ENCODE results near the gene DVL2.

DVL2 gene

DNA sequence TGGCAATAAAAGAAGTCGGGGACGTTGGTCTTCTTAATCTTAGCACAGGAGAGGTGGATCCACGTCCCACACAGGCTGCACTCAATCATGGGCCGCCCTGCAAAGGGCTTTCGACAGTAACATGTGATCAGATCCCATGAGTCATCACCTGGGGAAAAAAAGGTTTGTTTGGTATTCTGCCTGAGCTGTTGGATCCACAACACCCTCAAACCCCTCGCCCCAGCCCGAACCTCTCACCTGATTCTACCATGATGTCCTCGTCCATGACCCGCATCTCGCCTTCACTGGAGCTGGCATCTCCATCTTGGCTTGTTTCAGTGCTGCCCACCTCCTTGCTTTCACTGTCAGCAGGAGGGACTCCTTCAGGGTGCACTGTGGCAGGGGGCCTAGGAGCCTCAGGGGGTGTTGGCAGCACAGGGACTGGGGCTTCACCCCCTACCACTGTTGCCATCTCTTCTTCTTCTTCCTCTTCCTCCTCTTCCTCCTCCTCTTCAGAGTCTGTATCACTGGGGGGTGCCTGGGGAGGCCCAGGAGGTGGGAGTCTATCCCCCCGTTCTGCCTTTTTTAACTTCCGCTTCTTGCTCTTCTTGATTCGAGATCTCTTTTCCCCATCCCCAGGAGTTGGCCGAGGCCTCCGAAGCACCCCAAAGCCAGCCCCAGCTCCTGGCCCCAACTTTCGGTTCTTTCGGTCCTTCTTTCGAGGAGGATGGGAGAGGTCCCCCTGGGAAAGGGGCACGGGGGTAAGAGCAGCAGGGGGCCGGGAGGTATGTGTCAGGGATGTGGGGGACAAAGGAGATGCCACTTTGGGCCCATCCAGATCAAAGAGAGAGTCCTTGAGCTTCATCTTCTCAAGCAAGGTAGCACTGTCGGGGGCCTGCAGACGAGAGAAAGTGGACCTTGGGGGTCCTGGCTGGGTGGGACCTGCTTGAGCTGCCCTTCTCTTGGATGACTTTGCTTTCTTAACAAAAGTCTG is 1.7 kb upstream of the DVL2 start:
- Histone ChIP-seq H3K79me2 (ENCODE audit: insufficient read depth, low read length) (peaks cover 30% of the 10 kb centered on the region), H3K4me2 (ENCODE audit: low read length) (peak overlapping the region; percentile 75; the same call in 1 of the 2 replicates), H3K4me1 (ENCODE audit: insufficient read depth, low read length, severe bottlenecking) (peaks cover 54% of the 10 kb centered on the region), H3K36me3 (ENCODE audit: insufficient read depth, low read length) (peaks cover 51% of the 10 kb centered on the region), H3K9ac (ENCODE audit: low read length) (no peak overlapping the region; the same call in 1 of the 2 replicates), H2AFZ (ENCODE audit: low read length) (no peak overlapping the region), H3K27me3 (ENCODE audit: insufficient read depth, low read length) (no peaks in the 10 kb centered on the region), H3K4me3 (ENCODE audit: low read depth, low read length, poor library complexity, severe bottlenecking) (no peak overlapping the region), H3K27ac (ENCODE audit: low read depth, low read length, poor library complexity, severe bottlenecking) (peak overlapping the region; percentile 78), H3K9me2 (ENCODE audit: low read depth, low read length) (no peaks in the 10 kb centered on the region), H4K20me1 (ENCODE audit: insufficient read depth, low read length) (no peaks in the 10 kb centered on the region), H3F3A (ENCODE audit: insufficient read depth, low read length) (0 out of 2 replicates have a peak, but pooled peaks cover 6% of the 10 kb centered on the region), H3K9me3 (ENCODE audit: low read length) (no peaks in the 10 kb centered on the region)
- TF ChIP-seq EZH2 (IDR thresholded peaks at IDR 0.05; ENCODE audit: borderline replicate concordance, low read length), result no peak
- TF ChIP-seq, protein P1, sequence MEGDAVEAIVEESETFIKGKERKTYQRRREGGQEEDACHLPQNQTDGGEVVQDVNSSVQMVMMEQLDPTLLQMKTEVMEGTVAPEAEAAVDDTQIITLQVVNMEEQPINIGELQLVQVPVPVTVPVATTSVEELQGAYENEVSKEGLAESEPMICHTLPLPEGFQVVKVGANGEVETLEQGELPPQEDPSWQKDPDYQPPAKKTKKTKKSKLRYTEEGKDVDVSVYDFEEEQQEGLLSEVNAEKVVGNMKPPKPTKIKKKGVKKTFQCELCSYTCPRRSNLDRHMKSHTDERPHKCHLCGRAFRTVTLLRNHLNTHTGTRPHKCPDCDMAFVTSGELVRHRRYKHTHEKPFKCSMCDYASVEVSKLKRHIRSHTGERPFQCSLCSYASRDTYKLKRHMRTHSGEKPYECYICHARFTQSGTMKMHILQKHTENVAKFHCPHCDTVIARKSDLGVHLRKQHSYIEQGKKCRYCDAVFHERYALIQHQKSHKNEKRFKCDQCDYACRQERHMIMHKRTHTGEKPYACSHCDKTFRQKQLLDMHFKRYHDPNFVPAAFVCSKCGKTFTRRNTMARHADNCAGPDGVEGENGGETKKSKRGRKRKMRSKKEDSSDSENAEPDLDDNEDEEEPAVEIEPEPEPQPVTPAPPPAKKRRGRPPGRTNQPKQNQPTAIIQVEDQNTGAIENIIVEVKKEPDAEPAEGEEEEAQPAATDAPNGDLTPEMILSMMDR (IDR thresholded peaks at IDR 0.05; ENCODE audit: low read length), result no peak

DNA sequence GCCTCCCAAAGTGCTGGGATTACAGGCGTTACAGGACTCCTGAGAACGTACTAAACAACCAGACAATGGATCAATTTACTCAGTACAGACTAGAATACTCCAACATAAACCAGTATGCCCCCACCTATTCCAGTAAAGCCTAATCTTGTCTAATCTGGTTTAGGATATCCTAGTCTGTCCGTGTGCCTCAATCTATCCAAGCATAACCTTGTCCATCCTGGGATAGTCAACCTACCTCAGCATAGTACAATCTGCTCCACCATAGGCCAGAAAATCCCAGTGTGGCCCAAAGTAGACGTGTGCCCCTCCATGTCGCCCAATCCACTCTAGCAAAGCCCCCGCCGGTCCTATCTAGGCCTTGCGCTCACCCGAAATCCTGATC is 625 bp downstream of the DVL2 start:
- H3K79me2 ChIP-seq (ENCODE audit: insufficient read depth, low read length), result peaks cover 24% of the 10 kb centered on the region
- TF ChIP-seq, protein P1 (IDR thresholded peaks at IDR 0.05; ENCODE audit: low read length), result no peak
- no peak for TF ChIP-seq EZH2 (IDR thresholded peaks at IDR 0.05; ENCODE audit: borderline replicate concordance, low read length)
- H3F3A ChIP-seq (ENCODE audit: insufficient read depth, low read length), result no peaks in the 10 kb centered on the region
- peak overlapping the region; percentile 75 for H3K4me2 ChIP-seq (ENCODE audit: low read length)
- peaks cover 58% of the 10 kb centered on the region for H3K36me3 ChIP-seq (ENCODE audit: insufficient read depth, low read length)
- H3K9me2 ChIP-seq (ENCODE audit: low read depth, low read length), result no peaks in the 10 kb centered on the region
- H3K27ac ChIP-seq (ENCODE audit: low read depth, low read length, poor library complexity, severe bottlenecking), result peak overlapping the region; percentile 78
- H3K27me3 ChIP-seq (ENCODE audit: insufficient read depth, low read length), result no peaks in the 10 kb centered on the region
- peak overlapping the region; percentile 91 for H3K9ac ChIP-seq (ENCODE audit: low read length)
- H4K20me1 ChIP-seq (ENCODE audit: insufficient read depth, low read length), result no peaks in the 10 kb centered on the region
- H3K4me1 ChIP-seq (ENCODE audit: insufficient read depth, low read length, severe bottlenecking), result peaks cover 41% of the 10 kb centered on the region
- no peak overlapping the region for H2AFZ ChIP-seq (ENCODE audit: low read length)
- peak overlapping the region; percentile 83 for H3K4me3 ChIP-seq (ENCODE audit: low read depth, low read length, poor library complexity, severe bottlenecking)
- H3K9me3 ChIP-seq (ENCODE audit: low read length), result no peaks in the 10 kb centered on the region

DNA sequence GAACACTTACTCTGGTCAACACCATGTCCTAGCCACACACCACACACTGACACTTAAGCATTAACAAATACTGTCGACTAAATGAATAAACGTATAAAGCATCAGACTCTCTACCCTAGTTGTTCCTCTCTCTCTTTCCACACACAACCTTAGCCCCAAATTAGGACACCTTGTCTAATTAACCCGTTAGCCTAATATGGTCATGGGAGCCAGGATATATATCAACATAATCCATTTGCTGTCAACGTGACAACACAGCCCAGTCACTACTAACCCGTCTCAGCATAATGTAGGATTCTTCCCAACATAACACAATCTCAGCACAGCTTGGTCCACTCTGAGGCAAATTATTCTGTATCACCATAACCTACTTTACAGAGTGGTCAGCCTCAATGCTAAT is 2.2 kb downstream of the DVL2 start:
- Histone ChIP-seq H3K4me2 (ENCODE audit: low read length) (peak overlapping the region; percentile 75), H3K9me2 (ENCODE audit: low read depth, low read length) (no peaks in the 10 kb centered on the region), H3F3A (ENCODE audit: insufficient read depth, low read length) (no peaks in the 10 kb centered on the region), H3K4me1 (ENCODE audit: insufficient read depth, low read length, severe bottlenecking) (peaks cover 36% of the 10 kb centered on the region), H3K27ac (ENCODE audit: low read depth, low read length, poor library complexity, severe bottlenecking) (no peak overlapping the region), H3K9ac (ENCODE audit: low read length) (peak overlapping the region; percentile 38; the same call in 1 of the 2 replicates), H4K20me1 (ENCODE audit: insufficient read depth, low read length) (no peaks in the 10 kb centered on the region), H3K79me2 (ENCODE audit: insufficient read depth, low read length) (peaks cover 23% of the 10 kb centered on the region), H3K4me3 (ENCODE audit: low read depth, low read length, poor library complexity, severe bottlenecking) (peak overlapping the region; percentile 83), H3K9me3 (ENCODE audit: low read length) (no peaks in the 10 kb centered on the region), H3K36me3 (ENCODE audit: insufficient read depth, low read length) (peaks cover 70% of the 10 kb centered on the region), H2AFZ (ENCODE audit: low read length) (no peak overlapping the region), H3K27me3 (ENCODE audit: insufficient read depth, low read length) (no peaks in the 10 kb centered on the region)
- TF ChIP-seq, protein P1 (IDR thresholded peaks at IDR 0.05; ENCODE audit: low read length), result no peak
- no peak for TF ChIP-seq EZH2 (IDR thresholded peaks at IDR 0.05; ENCODE audit: borderline replicate concordance, low read length)

All from OCI-LY1 (cell line).